GM12878 (cell line): ENCODE results near the gene USP46. TPM values are rescaled to one million over a fixed set of nuclear protein-coding genes. Genes with fewer than 3 reads are reported as not detected.

Experiments
- ATAC-seq: fragments of 200-7000 bp; cut with Tn5 transposase; 3 replicates; pipeline ENCODE4 v1.9.1; 2020; ENCODE audit warnings: mild to moderate bottlenecking, moderate library complexity
- BruUV-seq: library from RNA; stranded (reverse); fragments of 400-500 nt; replicated peaks from 2 replicates; lab custom pipeline; 2021; lab: Mats Ljungman, UMichigan
- CTCF ChIA-PET: fragments of 300-600 bp; sonication (Branson Sonifier 250); formaldehyde crosslinking; extraction: SDS; loops from one replicate; lab custom pipeline; 2021; ENCODE audit warnings: inconsistent platforms; lab: Yijun Ruan, JAX
- POLR2A ChIA-PET: fragments of 350-600 bp; formaldehyde crosslinking; extraction: SDS; loops from one replicate; lab custom pipeline; 2021; ENCODE audit warnings: inconsistent platforms; lab: Charles Lee
- RAD21 ChIA-PET: fragments of 300-600 bp; sonication (Branson Sonifier 250); formaldehyde crosslinking; loops from one replicate; lab custom pipeline; 2023; ENCODE audit warnings: antibody characterized with exemption; ENCODE audit not compliant: unreplicated experiment; lab: Charles Lee
- SMC1A ChIA-PET: fragments of 300-600 bp; sonication (Branson Sonifier 250); formaldehyde crosslinking; loops from one replicate; lab custom pipeline; 2023; ENCODE audit not compliant: unreplicated experiment, uncharacterized antibody; lab: Charles Lee
- DNase-seq: peaks from one replicate; pipeline ENCODE4 v3.0.0-alpha.2; 2011; ENCODE audit warnings: low read depth, low spot score
- FAIRE-seq: peaks from 3 replicates; lab custom pipeline; 2011; peaks lifted over from hg19 to GRCh38; lab: Jason Lieb, UNC
- H2AFZ ChIP-seq: 2 replicates; pipeline ENCODE4 v1.6.0; 2011; ENCODE audit warnings: low read depth, low read length, control low read depth; ENCODE audit not compliant: control insufficient read depth
- H3K27ac ChIP-seq: 2 replicates; pipeline ENCODE4 v1.5.1; 2011; ENCODE audit warnings: control low read depth; ENCODE audit not compliant: control insufficient read depth, insufficient read depth
- H3K27me3 ChIP-seq, 2 experiments: replicated peaks in 1 of 2; 2 replicates each; pipeline versions ENCODE4 v1.6.0 to v1.6.1; 2011; ENCODE audit warnings: low read length in 1 of 2; ENCODE audit not compliant: control insufficient read depth in 2 of 2, insufficient read depth in 2 of 2
- H3K36me3 ChIP-seq, 2 experiments: 2 replicates each; pipeline ENCODE4 v1.5.1; 2011; ENCODE audit warnings: low read length in 1 of 2; ENCODE audit not compliant: control insufficient read depth in 2 of 2, insufficient read depth in 2 of 2
- H3K4me1 ChIP-seq: 2 replicates; pipeline ENCODE4 v1.6.1; 2011; ENCODE audit warnings: mild to moderate bottlenecking, low read length, moderate library complexity, mixed read lengths; ENCODE audit not compliant: control insufficient read depth, insufficient read depth
- H3K4me2 ChIP-seq: 2 replicates; pipeline ENCODE4 v1.6.0; 2011; ENCODE audit warnings: control low read depth; ENCODE audit not compliant: control insufficient read depth, insufficient read depth
- H3K4me3 ChIP-seq: fragments of 200-600 bp; sonication (generic); 2 replicates; pipeline ENCODE4 v1.5.1; 2016
- H3K79me2 ChIP-seq: 2 replicates; pipeline ENCODE4 v1.6.0; 2011; ENCODE audit warnings: low read length; ENCODE audit not compliant: control insufficient read depth, insufficient read depth
- H3K9ac ChIP-seq: 2 replicates; pipeline ENCODE4 v1.8.0; 2011; ENCODE audit warnings: low read length, control low read depth, mixed read lengths; ENCODE audit not compliant: control insufficient read depth, insufficient read depth
- H3K9me3 ChIP-seq: replicated peaks from 3 replicates; pipeline ENCODE4 v1.5.1; 2011; ENCODE audit warnings: mild to moderate bottlenecking, low read length; ENCODE audit not compliant: control insufficient read depth, insufficient read depth
- H4K20me1 ChIP-seq: 2 replicates; pipeline ENCODE4 v1.6.0; 2011; ENCODE audit not compliant: control insufficient read depth, insufficient read depth
- BHLHE40 ChIP-seq, 2 experiments: fragments of 450-650 bp in 1 of 2; IDR thresholded peaks; 2 replicates each; pipeline ENCODE4 v1.6.1; 2011 to 2017; ENCODE audit warnings: low read depth in 2 of 2, borderline replicate concordance in 1 of 2, improper control_type of control experiment in 1 of 2, low read length in 1 of 2, mild to moderate bottlenecking in 1 of 2
- BRCA1 ChIP-seq: IDR thresholded peaks from 2 replicates; pipeline ENCODE4 v1.6.1; 2011; ENCODE audit warnings: low read depth, low read length, improper control_type of control experiment
- ESRRA ChIP-seq: IDR thresholded peaks from 2 replicates; pipeline ENCODE4 v1.6.1; 2012; ENCODE audit warnings: mild to moderate bottlenecking, low read length, improper control_type of control experiment
- GABPA ChIP-seq: IDR thresholded peaks from 2 replicates; pipeline ENCODE4 v1.6.1; 2014; ENCODE audit warnings: antibody characterized with exemption, low read depth, mild to moderate bottlenecking, inconsistent platforms
- RAD21 ChIP-seq: IDR thresholded peaks from 2 replicates; pipeline ENCODE4 v1.6.1; 2011; ENCODE audit warnings: mild to moderate bottlenecking, low read depth, low read length, moderate library complexity; ENCODE audit not compliant: insufficient read depth
- SUPT20H ChIP-seq: IDR thresholded peaks from 2 replicates; pipeline ENCODE4 v1.6.1; 2011; ENCODE audit warnings: low read depth, mild to moderate bottlenecking, low read length, moderate library complexity, borderline replicate concordance; ENCODE audit not compliant: control insufficient read depth
- YY1 ChIP-seq: IDR thresholded peaks from 2 replicates; pipeline ENCODE4 v1.6.1; 2011; ENCODE audit warnings: low read depth, mild to moderate bottlenecking, low read length
- ZNF384 ChIP-seq: IDR thresholded peaks from 2 replicates; pipeline ENCODE4 v1.6.1; 2012; ENCODE audit warnings: low read depth, mild to moderate bottlenecking, low read length, improper control_type of control experiment, borderline replicate concordance
- WGBS: methylation state at CpG from one replicate; pipeline ENCODE4 v1.1.6; 2016; ENCODE audit warnings: low lambda C conversion rate; ENCODE audit not compliant: insufficient replicate concordance, insufficient coverage; ENCODE audit errors: missing lambda C conversion rate; 5-methylcytosine and 5-hydroxymethylcytosine counted together
- in situ Hi-C: fragments of 300-500 bp; cut with MboI; formaldehyde crosslinking; loops from 9 replicates; pipeline ENCODE4 v1.14.3; 2018; ENCODE audit warnings: mixed read lengths
- intact Hi-C: fragments of 100-400 bp; cut with micrococcal nuclease; formaldehyde crosslinking; loops from one replicate; pipeline ENCODE4 v1.14.2; 2022; ENCODE audit not compliant: unreplicated experiment
- polyA plus RNA-seq, 11 experiments: library from polyadenylated mRNA; depleted of rRNA in 4 of 11; unstranded in 6 of 11; stranded (reverse) in 5 of 11; fragments of >200 nt; fragmentation: Nextera tagmentation in 4 of 11; fragmentation: Illumina TruSeq in 1 of 11; extraction: Ambion mirVana in 4 of 11; extraction: Trizol in 1 of 11; gene quantifications; 1 replicate in 1 of 11; 2 replicates in 10 of 11; pipeline versions ENCODE4 v1.2.1 to v1.2.3, GENCODE V29; 2011 to 2016; ENCODE audit warnings: inconsistent platforms in 2 of 11, missing spikeins in 2 of 11, low read depth in 1 of 11
- total RNA-seq, 4 experiments: library from RNA; depleted of rRNA in 3 of 4; stranded (reverse); fragments of >200 nt in 3 of 4; fragmentation: Illumina TruSeq in 1 of 4; extraction: Trizol in 1 of 4; gene quantifications; 2 replicates each; pipeline versions ENCODE4 v1.2.1 to v1.2.3, GENCODE V29; 2013 to 2021
- TF ChIP-seq, protein P1 (sequence below): IDR thresholded peaks from 2 replicates; pipeline ENCODE4 v1.6.1; 2012; ENCODE audit warnings: low read depth, low read length, improper control_type of control experiment

Gene USP46
- total and polyA plus RNA-seq, 10 of the 15 experiments (the other 5 are each of a cell fraction or from before 2014, with no cell fraction given) = 5.3 to 20.1 (median 12.0) TPM

GRCh38 chr4:52551487-52551886 lies 107.6 kb downstream of the USP46 start:
- RAD21 ChIA-PET = no interaction called here
- DNase-seq (no peak), ATAC-seq (no peak), FAIRE-seq (no peak)
- no peaks in the 10 kb centered on the region for H3K4me1 ChIP-seq
- no peaks in the 10 kb centered on the region for H3K36me3 ChIP-seq
- H3K4me2 ChIP-seq = no peak overlapping the region
- WGBS = 0% methylated on average over 1 of the region's 1 CpG
- TF ChIP-seq SUPT20H = no peak
- TF ChIP-seq ESRRA = no peak
- TF ChIP-seq BRCA1 = no peak
- TF ChIP-seq GABPA = no peak
- TF ChIP-seq, protein P1, sequence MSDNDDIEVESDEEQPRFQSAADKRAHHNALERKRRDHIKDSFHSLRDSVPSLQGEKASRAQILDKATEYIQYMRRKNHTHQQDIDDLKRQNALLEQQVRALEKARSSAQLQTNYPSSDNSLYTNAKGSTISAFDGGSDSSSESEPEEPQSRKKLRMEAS = no peak
- no peak for TF ChIP-seq ZNF384
- no peak for TF ChIP-seq YY1
- no peak for TF ChIP-seq BHLHE40 (IDR thresholded peaks at IDR 0.05; ENCODE audit: borderline replicate concordance in 1 of 2, low read depth in 2 of 2, low read length in 1 of 2)
- no peak for TF ChIP-seq RAD21
- no peak overlapping the region for H3K9ac ChIP-seq
- no peaks in the 10 kb centered on the region for H3K79me2 ChIP-seq
- no peak overlapping the region for H3K27ac ChIP-seq
- H3K27me3 ChIP-seq = no peaks in the 10 kb centered on the region
- POLR2A ChIA-PET = no interaction called here
- no peak overlapping the region for H3K4me3 ChIP-seq
- H2AFZ ChIP-seq = no peak overlapping the region
- no TSS peak for BruUV-seq
- SMC1A ChIA-PET = interaction anchor here (1.0 kb wide), 1 partner anchor 117 kb away, joined by 3 read pairs; no protein-coding TSS in a partner anchor
- intact Hi-C loops = no loop called here
- CTCF ChIA-PET = no interaction called here
- no peaks in the 10 kb centered on the region for H3K9me3 ChIP-seq
- H4K20me1 ChIP-seq = no peaks in the 10 kb centered on the region
- in situ Hi-C loops = no loop called here
